HG03196 (cell line): ENCODE results near the gene FOXA1.

Experiments used
- ATAC-seq: cut with Tn5 transposase; IDR thresholded peaks from one replicate; pipeline ENCODE4 v1.9.1; 2021; ENCODE audit not compliant: unreplicated experiment

The FOXA1 gene

GRCh38 chr14:37594971-37595808 lies at the start of gene FOXA1, which contains the start of gene TTC6:
TSS of gene FOXA1 (minus strand) at chr14:37595249. CDS start at chr14:37594972, 277 bp downstream.
TSS of gene TTC6 (plus strand) at chr14:37595629. CDS start at chr14:37622065, 26,436 bp downstream.
- ATAC-seq = no peak

- ATAC-seq = no peak
Measured at GRCh38 chr14:37643701-37644100, 48.7 kb upstream of the FOXA1 start.

- no peak for ATAC-seq
Measured at GRCh38 chr14:37642125-37642524, 47.1 kb upstream of the FOXA1 start.

GRCh38 chr14:37641117-37641516 lies 46.1 kb upstream of the FOXA1 start:
- no peak for ATAC-seq

GRCh38 chr14:37638599-37638998 lies 43.5 kb upstream of the FOXA1 start:
- no peak for ATAC-seq

- ATAC-seq = no peak
Measured at GRCh38 chr14:37637341-37637740, 42.3 kb upstream of the FOXA1 start.

GRCh38 chr14:37625597-37626595 lies 30.8 kb upstream of the FOXA1 start:
- no peak for ATAC-seq

GRCh38 chr14:37623971-37624370 lies 28.9 kb upstream of the FOXA1 start:
- ATAC-seq = no peak

GRCh38 chr14:37623426-37623951 lies 28.4 kb upstream of the FOXA1 start:
- ATAC-seq = no peak

- ATAC-seq = no peak
Measured at GRCh38 chr14:37622231-37622923, 27.3 kb upstream of the FOXA1 start.

- ATAC-seq = no peak
Measured at GRCh38 chr14:37620856-37621255, 25.8 kb upstream of the FOXA1 start.

- no peak for ATAC-seq
Measured at GRCh38 chr14:37618498-37619028, 23.5 kb upstream of the FOXA1 start.

- ATAC-seq = no peak
Measured at GRCh38 chr14:37617864-37618365, 22.9 kb upstream of the FOXA1 start.

GRCh38 chr14:37616853-37617252 lies 21.8 kb upstream of the FOXA1 start:
- ATAC-seq = no peak

GRCh38 chr14:37615582-37616289 lies 20.7 kb upstream of the FOXA1 start:
- ATAC-seq = no peak

- ATAC-seq = no peak
Measured at GRCh38 chr14:37610945-37611523, 16.0 kb upstream of the FOXA1 start.

GRCh38 chr14:37608649-37609048 lies 13.6 kb upstream of the FOXA1 start:
- ATAC-seq = no peak

- no peak for ATAC-seq
Measured at GRCh38 chr14:37606678-37607077, 11.6 kb upstream of the FOXA1 start.

- ATAC-seq = no peak
Measured at GRCh38 chr14:37603688-37604251, 8.7 kb upstream of the FOXA1 start.
